Osteocyte (in vitro differentiated cells): ENCODE results near the gene GTF2A1L. TPM values are rescaled to one million over a fixed set of nuclear protein-coding genes. Genes with fewer than 3 reads are reported as not detected.

Experiments
- DNase-seq: peaks from one replicate; pipeline ENCODE4 v3.0.0; 2021; ENCODE audit warnings: mixed read lengths; ENCODE audit not compliant: unreplicated experiment; ENCODE audit errors: extremely low spot score
- H3K27ac Mint-ChIP-seq: one replicate; pipeline ENCODE4 v1.8.0; 2021; ENCODE audit warnings: mild to moderate bottlenecking, mixed read lengths; ENCODE audit not compliant: unreplicated experiment
- H3K27me3 Mint-ChIP-seq: one replicate; pipeline ENCODE4 v1.8.0; 2021; ENCODE audit warnings: mixed read lengths; ENCODE audit not compliant: unreplicated experiment
- H3K36me3 Mint-ChIP-seq: one replicate; pipeline ENCODE4 v1.8.0; 2021; ENCODE audit warnings: mixed read lengths; ENCODE audit not compliant: unreplicated experiment
- H3K4me1 Mint-ChIP-seq: one replicate; pipeline ENCODE4 v1.8.0; 2021; ENCODE audit warnings: mixed read lengths; ENCODE audit not compliant: unreplicated experiment
- H3K4me3 Mint-ChIP-seq: one replicate; pipeline ENCODE4 v1.8.0; 2021; ENCODE audit warnings: mild to moderate bottlenecking, moderate library complexity, mixed read lengths; ENCODE audit not compliant: unreplicated experiment
- H3K9me3 Mint-ChIP-seq: one replicate; pipeline ENCODE4 v1.8.0; 2021; ENCODE audit warnings: mixed read lengths; ENCODE audit not compliant: unreplicated experiment
- CTCF ChIP-seq: fragments of 200-600 bp; sonication (generic); IDR thresholded peaks from 2 replicates; pipeline ENCODE4 v1.5.0; 2021; ENCODE audit warnings: antibody characterized with exemption, mild to moderate bottlenecking, moderate library complexity
- total RNA-seq: library from RNA; stranded (reverse); gene quantifications from 2 replicates; pipeline ENCODE4 v1.2.1, GENCODE V29; 2021

The GTF2A1L gene
- total RNA-seq, 1 donor from 2014 or later: not detected

- no peak overlapping the region for H3K27ac Mint-ChIP-seq
- no peaks in the 10 kb centered on the region for H3K4me1 Mint-ChIP-seq
- peaks cover 19% of the 10 kb centered on the region for H3K27me3 Mint-ChIP-seq
- DNase-seq: no peak
- H3K4me3 Mint-ChIP-seq: no peak overlapping the region
- peaks cover 15% of the 10 kb centered on the region for H3K9me3 Mint-ChIP-seq
- no peaks in the 10 kb centered on the region for H3K36me3 Mint-ChIP-seq
- no peak for TF ChIP-seq CTCF
Observed at GRCh38 chr2:48638261-48638660, 20.6 kb downstream of the GTF2A1L start.

- H3K4me1 Mint-ChIP-seq: peaks cover 14% of the 10 kb centered on the region
- peak overlapping the region; percentile 23 for H3K27ac Mint-ChIP-seq
Observed at GRCh38 chr2:48651158-48651790, 33.6 kb downstream of the GTF2A1L start.

GRCh38 chr2:48668992-48669391 lies 51.3 kb downstream of the GTF2A1L start:
- H3K9me3 Mint-ChIP-seq: peaks cover 11% of the 10 kb centered on the region
- H3K36me3 Mint-ChIP-seq: peaks cover 7% of the 10 kb centered on the region
- no peaks in the 10 kb centered on the region for H3K4me1 Mint-ChIP-seq
- TF ChIP-seq CTCF: no peak
- no peak overlapping the region for H3K4me3 Mint-ChIP-seq
- H3K27ac Mint-ChIP-seq: no peak overlapping the region
- no peak for DNase-seq
- no peaks in the 10 kb centered on the region for H3K27me3 Mint-ChIP-seq

More at GRCh38 chr2:48651158-48651790, 33.6 kb downstream of the GTF2A1L start:
- H3K27me3 Mint-ChIP-seq: no peaks in the 10 kb centered on the region
- no peak for DNase-seq
- H3K36me3 Mint-ChIP-seq: peaks cover 2% of the 10 kb centered on the region
- H3K9me3 Mint-ChIP-seq: no peaks in the 10 kb centered on the region
- no peak for TF ChIP-seq CTCF
- no peak overlapping the region for H3K4me3 Mint-ChIP-seq

GRCh38 chr2:48673581-48673980 lies 55.9 kb downstream of the GTF2A1L start:
- Mint-ChIP-seq H3K27ac (no peak overlapping the region), H3K27me3 (no peaks in the 10 kb centered on the region), H3K36me3 (peaks cover 7% of the 10 kb centered on the region)

GRCh38 chr2:48674933-48675332 lies 57.3 kb downstream of the GTF2A1L start:
- Mint-ChIP-seq H3K9me3 (peaks cover 7% of the 10 kb centered on the region), H3K4me3 (no peak overlapping the region), H3K27me3 (no peaks in the 10 kb centered on the region), H3K4me1 (no peaks in the 10 kb centered on the region), H3K36me3 (peaks cover 7% of the 10 kb centered on the region), H3K27ac (no peak overlapping the region)
- no peak for TF ChIP-seq CTCF
- DNase-seq: no peak

More at GRCh38 chr2:48673581-48673980, 55.9 kb downstream of the GTF2A1L start:
- Mint-ChIP-seq H3K4me3 (no peak overlapping the region), H3K4me1 (no peaks in the 10 kb centered on the region), H3K9me3 (peaks cover 7% of the 10 kb centered on the region)
- no peak for TF ChIP-seq CTCF
- no peak for DNase-seq
